Measurements from ENCODE around the gene RBFOX1.

RBFOX1 gene

DNA sequence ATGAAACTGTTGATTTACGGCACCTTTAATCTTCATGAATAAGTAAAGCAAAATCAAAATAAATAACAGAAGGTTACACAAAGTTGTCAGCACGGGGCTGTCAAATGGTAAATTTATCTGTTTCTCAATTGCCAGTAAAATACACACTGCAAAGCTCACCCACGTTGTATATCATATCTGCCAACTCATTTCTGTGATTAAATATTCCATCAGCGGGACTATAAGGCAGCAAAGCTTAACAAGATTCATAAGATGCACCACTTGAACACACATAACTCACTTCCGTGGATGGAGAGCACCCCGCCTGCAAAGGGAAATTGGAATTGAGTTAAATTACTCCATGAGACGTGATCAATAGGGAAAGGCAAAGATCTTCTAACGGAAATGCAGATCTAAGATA, 280.0 kb downstream of the RBFOX1 start:
- DNase-seq (ENCODE audit: low read depth): no peak

DNA sequence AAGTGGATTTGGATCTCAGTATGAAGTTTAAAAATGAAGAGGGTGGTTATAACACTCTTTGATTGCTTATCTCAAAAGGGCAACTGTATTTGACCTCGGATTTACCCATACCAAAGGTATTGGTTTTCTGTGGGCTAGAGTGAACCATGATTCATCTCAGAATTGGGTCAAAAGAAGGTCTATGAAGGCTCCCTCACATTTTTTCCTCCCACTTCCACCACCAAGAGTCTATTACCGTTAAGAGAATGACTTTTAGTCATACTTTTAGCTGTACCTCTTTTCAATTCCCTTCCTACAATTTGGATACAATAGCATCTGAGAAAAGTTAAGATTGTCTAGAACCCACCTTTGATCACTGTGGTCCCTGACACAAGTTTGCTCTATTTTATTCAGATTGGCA, 280.9 kb downstream of the RBFOX1 start:
- no peak for DNase-seq (ENCODE audit: low read depth)

DNA sequence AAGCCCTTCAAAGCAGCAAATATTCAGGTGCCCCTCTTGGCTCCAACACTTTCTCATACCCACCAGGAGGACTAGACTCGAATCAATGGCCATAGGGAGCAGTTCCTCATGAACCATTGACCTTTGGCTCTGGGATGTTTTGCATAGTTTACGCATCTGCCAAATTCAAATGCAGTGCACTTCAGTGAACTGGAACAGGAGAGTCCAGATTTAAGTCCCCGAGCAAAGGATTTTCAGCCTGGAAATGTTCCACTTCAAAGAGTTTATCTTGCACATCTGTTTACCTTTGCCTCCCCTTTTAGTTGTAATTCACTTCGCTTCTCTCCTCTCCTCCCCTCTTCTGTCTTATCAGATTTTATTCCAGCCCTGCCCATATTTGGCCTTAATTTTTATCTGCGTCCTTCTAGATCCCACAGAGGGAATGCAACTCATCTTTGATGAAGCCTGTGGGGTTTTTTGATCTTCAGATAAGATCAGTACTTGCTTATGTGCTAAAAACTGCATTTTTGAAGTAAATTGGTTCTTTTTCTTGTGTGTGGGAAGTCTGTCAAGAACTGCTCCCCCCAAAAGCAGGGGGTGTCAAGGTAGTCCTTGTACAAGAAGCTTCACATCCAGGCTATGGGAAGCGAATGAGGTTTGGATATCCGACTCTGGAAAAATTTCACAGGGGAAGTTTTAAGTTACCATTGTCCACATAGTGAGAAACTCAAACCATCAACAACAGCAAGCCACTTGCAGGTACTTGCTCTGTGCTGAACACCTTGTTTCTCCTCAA, 281.6 kb downstream of the RBFOX1 start:
- no peak for DNase-seq (ENCODE audit: low read depth)

DNA sequence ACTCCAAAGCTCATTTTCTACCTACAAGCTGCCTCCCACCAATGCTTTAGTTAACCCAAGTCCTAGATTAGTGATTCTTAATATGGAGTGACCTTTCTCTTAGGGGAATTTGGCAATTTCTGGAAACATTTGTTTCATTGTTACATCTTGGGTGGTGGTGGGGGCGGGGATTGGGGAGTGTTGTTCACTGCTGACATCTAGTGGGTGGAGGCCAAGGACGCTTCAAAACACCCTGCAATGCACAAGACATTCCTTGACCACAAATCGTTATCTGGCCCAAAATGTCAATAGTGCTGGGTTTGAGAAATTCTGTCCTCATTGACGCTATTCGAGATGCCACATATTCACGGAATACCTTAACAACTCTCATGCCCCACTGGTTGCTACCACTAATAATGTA, 282.9 kb downstream of the RBFOX1 start:
- DNase-seq (ENCODE audit: low read depth): no peak

DNA sequence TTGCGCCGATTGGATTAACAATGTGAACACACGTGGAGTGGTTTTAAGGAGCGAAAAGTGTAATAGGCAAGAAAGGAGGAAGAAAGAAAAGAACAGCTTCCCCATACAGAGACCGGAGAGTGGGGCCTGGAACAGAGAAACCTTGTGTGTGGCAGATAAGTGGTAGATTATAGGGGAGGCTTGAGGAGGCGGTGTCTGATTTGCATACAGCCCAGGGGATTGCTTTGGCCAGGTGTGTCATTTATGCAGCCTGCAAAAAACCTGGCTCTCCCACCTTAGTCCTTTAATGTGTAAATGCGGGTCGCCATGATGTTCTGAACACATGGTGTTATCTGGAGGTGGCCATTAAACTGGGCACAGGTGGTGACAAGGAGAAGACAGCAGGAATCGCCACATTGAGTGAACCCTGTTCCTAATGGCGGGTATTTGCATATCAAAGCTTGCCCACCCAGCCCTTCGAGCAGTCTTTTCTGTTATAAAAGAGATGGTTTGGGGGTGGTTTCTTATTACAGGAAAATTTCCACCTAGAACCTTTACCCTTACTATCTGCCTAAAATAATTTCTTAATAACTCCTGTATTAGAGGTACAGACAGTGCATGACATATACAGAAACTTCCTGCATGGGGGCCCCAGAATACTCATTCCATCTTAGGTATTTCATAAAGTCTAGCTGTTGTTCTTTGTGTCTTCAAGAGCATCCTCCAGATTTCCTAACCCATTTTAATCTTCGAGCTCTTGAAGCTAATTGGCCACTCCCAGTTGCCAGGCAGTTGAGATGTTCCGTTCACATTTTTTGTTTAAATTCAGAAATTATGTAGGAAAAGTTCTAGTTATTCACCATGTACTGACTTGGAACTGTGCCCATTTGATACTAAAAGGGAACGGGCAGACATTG, 292.5 kb downstream of the RBFOX1 start:
- no peak for DNase-seq (ENCODE audit: low read depth)

DNA sequence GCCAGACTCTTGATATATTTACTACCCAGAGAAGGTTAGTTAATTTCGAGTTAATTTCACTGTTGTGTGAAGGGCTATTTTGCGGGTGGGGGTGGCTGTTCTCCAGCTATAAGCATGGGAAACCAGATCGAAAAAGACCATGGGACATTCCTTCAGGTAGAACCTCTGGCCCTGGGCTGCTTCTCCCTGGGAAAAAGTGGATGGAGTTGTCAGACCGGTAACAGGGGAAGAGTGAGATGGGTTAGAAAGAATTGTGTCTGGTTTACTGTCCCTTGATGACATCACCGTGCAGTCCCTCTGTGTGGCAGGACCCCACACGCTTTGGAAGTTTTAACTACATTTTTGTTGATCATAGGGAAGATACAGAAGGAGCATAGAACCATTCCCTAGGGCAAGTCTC, 296.3 kb downstream of the RBFOX1 start:
- no peak for DNase-seq (ENCODE audit: low read depth)

DNA sequence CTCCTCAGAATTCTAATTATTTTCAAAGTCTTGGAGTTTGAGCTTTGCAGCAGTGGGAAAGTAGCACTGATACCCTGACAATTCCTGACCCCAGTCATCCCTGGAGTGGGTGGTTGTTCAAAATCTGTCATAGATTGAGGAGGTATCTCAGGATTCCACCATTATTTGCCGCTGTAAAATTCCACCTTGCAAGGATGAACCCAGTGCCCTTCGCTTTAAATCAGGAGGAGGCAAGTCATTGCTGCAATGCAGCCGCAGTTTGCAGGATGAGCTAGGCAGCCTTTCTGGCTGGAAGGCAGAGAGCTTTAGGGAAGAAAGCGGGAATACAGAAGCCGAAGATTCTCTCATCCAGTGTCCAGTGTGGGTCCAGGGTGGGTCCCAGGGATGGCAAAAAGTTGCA, 296.9 kb downstream of the RBFOX1 start:
- DNase-seq (ENCODE audit: low read depth): no peak

DNA sequence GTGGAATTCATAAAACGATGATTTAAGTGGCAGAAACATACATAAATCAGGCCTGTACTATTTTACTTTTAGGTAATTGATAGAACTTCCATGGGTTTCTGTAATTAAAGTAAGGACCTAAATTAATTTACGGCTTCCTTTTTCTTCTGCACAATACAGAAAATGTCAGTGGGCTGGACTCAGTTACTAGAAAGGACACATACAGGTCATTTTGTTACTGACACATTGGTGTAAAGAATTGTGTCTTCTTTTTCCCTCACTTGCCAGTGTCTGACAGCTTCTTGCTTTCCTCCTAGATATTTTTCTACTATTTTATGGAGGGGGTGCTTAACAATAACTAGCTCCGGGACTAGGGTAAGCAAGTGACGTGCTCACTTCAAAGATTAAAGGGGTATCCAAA, 304.8 kb downstream of the RBFOX1 start:
- no peak for DNase-seq (ENCODE audit: low read depth)

DNA sequence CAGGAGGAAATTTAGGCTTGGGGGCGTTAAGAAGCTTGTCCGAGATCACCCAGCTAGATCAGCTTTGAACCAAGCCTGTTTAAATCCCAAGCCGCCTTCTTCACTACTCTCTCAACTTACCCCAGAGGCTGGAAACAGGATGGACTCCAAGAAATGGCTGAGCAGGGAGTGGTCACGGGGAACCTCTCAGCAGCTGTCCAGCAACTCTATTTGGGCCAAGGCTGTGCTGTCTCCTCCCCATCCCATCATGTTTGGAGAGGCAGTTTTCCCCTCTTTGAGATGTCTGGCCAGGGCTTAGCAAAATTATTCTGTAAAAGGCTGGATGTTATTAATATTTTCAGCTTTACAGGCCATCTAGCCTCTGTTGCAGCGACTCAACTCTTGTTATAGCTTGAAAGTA, 305.7 kb downstream of the RBFOX1 start:
- no peak for DNase-seq (ENCODE audit: low read depth)

DNA sequence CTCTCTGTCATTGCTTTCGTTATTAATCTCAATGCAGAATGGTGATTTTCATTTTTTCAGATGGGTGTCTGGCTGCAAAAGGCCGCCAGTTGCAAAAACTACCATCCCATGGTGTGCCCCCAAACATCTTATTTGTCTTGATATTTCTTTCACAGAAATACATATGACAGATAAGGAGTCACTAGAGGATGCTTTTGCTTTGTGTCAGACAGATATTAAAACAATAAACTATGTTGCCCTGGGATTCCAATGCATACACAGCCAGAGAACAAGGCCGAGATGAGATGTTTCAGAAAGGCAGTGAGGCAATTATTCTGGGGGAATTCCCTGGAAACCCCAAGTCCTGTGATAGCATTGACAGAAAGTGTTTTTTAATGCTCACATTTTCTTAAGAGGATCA, 307.7 kb downstream of the RBFOX1 start:
- DNase-seq (ENCODE audit: low read depth): no peak

DNA sequence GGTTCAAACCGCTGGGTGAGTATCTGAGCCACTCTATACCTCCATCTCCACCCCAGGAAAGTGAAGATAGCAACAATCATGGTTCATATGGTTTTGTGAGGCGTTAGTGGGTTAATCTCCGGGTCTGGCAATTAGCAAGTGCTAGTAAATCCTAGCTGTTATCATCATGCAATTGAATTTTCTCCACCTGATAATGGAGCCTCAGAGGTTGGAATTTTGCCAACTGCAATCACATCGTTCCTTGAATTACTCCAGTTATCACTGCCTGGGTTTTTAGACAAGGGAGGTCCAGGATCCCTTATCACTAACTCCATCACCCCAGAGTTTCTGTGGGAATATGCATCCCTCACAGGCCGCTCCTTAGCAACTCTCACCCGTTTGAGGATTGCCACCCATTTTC, 311.5 kb downstream of the RBFOX1 start:
- DNase-seq (ENCODE audit: low read depth): no peak

DNA sequence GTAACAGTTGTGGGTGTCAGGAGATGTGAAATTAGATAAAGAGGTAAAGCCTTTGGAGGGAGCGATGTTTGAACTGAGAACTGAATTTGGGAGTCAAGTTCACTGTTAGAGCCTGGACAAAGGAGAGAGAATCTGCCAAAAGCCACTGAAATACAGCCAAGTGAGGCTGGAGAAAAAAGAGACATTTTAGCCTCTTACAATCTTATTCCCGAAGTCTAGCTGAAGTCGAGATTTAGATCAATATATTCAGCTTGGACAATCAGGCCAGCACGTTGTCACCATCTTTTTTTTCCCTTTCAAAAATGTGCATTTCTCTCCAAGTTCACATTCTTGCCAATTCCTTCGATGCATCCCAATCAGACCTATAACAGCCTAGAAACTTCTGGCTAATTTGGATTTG, 312.2 kb downstream of the RBFOX1 start:
- no peak for DNase-seq (ENCODE audit: low read depth)

DNA sequence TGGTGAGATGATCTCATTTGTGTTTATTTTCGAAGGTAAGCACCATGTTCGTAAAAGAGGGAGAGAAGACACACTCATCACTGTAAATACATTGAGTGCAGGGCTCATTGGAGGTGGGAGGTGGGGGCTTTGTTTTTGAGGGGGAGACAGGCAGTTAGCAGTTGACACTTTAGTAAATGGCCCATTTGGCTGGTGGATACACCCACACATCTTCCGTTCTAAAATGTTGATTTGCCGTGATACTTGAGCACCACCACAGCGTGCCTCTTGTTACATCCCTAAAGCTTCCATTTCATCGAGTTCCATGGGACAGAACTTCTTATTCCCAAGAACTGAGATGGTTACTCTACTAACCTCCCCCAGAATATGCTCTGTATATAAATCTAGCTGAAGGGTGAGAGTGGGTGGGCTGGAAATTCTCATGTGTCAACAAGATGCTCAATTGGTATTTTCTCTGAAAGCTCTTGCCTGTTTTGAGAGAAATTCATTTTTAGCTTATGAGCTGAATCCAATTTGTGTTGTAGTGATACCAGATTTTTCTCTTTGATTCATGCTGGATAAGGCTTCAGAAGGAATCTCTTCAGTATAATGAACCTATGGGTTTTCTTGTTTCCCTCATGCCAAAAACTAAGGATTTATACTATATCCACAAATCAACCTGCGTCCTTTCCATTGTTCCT, 314.3 kb downstream of the RBFOX1 start:
- DNase-seq (ENCODE audit: low read depth): no peak

DNA sequence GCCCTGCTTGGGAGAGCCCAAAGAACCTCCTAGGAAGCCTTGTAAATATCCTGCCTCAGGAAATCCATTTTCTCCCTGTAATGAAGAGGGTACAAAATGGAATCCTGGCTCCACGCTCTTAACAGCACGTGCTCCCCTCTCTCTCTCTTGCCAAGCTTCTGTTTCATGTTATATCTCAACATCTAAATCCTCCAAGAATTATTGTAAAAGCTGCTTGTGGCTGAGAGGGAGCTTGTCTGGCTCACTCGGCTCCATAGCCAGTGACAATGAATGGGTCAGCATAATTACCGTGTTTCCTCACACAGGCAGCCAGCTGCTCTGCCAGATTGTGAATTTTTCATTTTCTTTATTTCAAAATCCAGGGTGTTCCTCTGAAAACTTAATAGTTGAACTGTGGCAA, 317.8 kb downstream of the RBFOX1 start:
- no peak for DNase-seq (ENCODE audit: low read depth)

DNA sequence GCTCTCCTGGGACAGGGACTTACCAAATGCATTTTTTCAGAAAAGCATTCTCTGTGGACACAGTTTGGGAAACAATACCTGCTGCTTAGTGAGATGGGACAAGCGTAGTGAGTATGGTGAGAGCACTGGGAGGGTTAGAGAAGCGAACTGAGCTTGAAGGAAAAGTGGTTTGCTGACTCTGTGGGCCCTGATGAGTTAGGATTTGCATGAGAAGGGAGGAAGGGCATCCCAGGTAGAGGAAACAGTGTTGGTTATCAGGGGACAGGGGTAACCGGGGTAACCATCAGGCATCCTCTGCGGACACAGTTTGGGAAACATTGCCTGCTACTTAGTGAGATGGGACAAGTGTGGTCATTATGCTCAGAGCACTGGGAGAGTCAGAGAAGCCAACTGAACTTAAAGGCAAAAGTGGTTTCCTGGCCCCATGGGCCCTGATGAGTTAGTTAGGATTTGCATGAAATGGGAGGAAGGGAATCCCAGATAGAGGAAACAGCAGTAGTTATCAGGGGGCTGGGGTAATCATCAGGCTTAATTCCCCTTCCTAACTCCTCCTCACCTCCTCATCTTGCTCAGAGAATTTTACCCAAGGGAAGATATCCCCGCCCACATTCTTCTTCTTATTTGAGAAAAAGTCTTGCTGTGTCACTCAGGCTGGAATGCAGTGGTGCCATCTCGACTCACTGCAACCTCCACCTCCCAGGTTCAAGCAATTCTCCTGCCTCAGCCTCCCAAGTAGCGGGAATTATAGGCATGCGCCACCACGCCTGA, 319.3 kb downstream of the RBFOX1 start:
- no peak for DNase-seq (ENCODE audit: low read depth)

DNA sequence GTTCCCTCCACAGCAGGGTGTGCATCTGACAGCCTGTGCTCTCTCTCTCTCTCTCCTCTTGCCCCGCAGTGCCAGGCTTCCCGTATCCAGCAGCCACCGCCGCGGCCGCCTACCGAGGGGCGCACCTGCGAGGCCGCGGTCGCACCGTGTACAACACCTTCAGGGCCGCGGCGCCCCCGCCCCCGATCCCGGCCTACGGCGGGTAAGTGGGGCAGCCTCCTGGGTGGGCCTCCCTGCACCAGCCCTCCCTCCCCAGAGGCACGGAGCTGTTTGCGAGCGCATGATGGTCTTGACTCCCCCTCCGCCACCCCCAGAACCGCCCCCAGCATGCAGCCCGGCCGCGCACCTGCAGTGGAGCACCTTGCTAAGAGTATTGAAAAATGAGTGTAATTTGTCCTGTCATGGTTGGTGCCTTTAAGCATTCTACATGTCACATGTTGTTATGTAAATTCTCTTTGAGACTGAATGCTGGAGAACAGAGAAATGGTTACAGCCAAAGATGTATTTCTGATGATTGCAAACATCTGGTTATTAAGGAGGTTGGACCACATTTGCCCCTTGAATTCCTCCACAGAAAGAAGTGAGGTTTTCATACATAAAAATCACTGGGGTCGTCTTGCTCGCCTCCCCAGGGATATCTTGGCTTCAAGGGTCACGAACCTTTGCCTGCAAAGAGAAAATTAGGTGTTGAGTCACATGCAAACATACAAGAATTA, 321.3 kb downstream of the RBFOX1 start:
- no peak for DNase-seq (ENCODE audit: low read depth)

DNA sequence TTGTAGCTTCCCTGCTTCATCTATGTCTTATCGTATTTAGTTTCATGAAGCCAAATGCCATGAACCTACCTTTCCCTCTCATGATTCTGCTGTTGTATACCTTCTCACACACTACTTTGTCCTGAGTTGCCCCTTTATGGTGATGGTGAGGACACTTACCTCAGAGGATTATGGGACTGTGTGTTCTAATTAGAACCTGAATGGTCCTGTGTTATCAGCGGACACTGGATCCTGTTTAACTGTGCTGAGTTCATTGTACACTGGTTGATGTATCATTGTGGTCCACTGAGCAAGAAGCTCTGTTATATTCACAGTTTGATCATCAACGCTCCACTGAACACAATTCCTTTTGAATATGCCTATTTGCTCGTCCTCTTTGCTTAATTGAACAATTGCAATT, 343.0 kb downstream of the RBFOX1 start:
- DNase-seq (ENCODE audit: low read depth): no peak

DNA sequence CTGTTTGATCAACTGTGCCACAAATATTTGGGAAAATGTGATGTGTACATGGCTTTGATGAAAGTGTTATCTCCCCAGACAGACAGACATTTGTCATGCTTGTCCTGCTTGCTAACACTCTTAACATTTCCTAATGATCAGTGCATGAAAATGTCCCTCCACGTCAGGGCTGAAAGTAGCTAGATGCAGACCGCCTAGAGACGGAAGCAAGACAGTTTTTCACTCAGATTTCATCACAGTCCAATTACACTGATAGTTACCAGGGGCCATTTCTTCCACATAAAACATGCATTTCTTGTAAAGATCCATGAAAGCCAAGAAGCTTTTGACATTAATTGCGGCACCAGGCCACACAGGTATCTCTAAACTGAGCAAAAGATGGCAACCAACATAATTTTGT, 347.7 kb downstream of the RBFOX1 start:
- no peak for DNase-seq (ENCODE audit: low read depth)

DNA sequence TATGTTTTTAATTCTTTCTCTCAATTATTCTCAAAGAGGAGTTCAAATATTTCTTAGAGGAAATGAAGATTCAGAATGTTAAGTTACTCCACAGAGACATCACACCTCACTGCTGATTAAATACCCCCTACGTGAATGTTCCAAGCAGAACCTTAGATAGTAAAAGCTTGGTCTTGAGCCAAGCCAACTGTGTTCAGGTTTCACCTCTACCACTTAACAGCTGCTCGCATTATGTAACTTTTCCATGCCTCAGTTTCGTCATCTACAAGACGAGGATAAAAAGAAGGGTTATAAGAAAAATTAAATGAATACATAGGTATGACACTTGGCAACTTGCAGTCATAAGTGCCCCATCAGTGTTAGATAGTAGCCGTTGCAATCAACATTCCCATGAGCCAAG, 356.2 kb downstream of the RBFOX1 start:
- no peak for DNase-seq (ENCODE audit: low read depth)

DNA sequence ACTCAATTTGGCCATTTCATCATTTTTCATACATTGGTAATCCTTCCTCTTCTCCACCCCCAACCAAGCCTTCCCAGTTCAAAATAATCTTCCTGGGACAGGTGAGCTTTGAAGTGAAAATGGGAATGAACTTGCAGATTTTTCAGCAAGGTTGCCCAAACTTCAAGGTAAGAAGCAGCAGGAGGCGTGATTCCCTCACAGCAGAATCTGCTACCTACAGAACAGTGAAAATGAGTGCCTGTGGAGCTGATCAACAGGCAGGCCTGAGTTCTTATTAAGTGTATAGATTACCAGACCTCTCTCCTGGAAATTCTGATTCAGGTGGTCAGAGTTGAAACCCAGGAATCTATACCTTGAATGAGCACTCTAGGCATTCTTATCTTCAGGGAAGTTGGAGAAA, 356.6 kb downstream of the RBFOX1 start:
- no peak for DNase-seq (ENCODE audit: low read depth)

DNA sequence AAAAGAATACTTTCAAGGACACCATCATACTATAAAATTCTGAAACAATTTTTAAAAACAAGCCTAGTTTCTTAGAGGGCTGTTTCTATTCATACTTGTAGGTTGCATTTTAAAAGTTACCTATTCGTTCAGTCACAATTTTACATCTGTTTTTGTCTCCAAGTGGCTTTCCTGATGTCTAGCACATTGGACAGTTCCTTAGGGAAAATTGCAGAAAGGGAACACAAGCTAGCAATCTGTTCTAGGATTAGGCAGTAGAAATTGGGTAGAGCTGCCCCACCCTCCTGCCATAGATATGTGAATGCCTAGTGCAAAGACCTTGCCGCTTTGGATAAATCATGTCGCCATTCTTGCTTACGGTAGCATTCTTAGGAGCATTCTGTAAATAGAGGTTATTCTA, 358.9 kb downstream of the RBFOX1 start:
- DNase-seq (ENCODE audit: low read depth): no peak

DNA sequence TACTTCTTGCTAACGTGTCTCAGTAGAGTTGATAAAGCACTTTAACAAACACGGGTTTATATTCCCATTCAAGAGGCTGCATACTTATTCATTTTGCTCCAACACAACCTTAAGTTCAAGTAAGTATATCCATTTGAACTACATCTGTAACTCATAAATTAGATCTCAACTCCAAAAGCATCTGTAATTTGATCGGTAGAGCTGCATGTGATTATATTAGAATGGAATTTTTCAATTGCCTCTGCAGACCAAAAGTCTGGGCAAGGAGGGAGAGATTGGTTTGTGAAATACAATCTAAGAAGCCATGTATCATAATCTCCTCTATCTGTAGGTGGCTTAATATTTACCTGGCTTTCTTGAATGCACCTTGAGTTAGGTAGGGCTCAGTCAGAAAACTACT, 371.0 kb downstream of the RBFOX1 start:
- no peak for DNase-seq (ENCODE audit: low read depth)

Data from HS-27A (cell line).